ENCODE results near the gene MCTP1. TPM values are rescaled to one million over a fixed set of nuclear protein-coding genes. Genes with fewer than 3 reads are reported as not detected.

MCTP1 gene
- polyA plus RNA-seq, 2 donors, result 0.91 to 0.92 TPM

DNA sequence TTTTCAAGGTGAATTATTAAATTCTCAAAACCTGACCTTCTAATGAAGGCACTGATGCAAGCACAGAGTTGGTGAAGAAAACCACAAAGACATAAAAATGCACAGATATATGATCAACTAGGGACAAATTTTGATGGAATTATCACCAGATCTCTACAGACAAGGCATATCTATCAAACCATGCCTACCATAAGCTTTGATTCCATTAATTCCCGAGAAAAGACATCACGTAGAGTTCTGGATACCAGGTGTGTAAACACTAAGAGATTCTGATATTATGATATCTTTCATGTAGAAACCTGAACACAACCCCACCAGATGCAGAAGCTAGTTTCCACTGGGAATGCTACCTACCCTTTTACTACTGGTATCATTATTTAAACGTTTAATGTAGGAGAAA lies 525.9 kb downstream of the MCTP1 start:
- 73 to 82% methylated on average over 3 of the region's 3 CpGs for WGBS, 2 donors
- H3K27me3 ChIP-seq (ENCODE audit: control insufficient read depth in 1 of 2, insufficient read depth in 2 of 2, low read length in 2 of 2), result no peaks in the 10 kb centered on the region
- no peaks in the 10 kb centered on the region for H3K36me3 ChIP-seq (ENCODE audit: control insufficient read depth in 2 of 2, insufficient read depth in 2 of 2, low read length in 1 of 2)
- H3K4me3 ChIP-seq (ENCODE audit: low read depth in 1 of 2, low read length in 2 of 2), result no peak overlapping the region
- no peaks in the 10 kb centered on the region for H3K9me3 ChIP-seq (ENCODE audit: control insufficient read depth in 2 of 2, insufficient read depth in 1 of 2, low read depth in 1 of 2, low read length in 1 of 2)
- H3K27ac ChIP-seq (ENCODE audit: low read depth in 2 of 2, low read length in 1 of 2), result no peak overlapping the region
- H3K4me1 ChIP-seq (ENCODE audit: control insufficient read depth in 2 of 2, insufficient read depth in 2 of 2, low read length in 1 of 2), result no peaks in the 10 kb centered on the region

DNA sequence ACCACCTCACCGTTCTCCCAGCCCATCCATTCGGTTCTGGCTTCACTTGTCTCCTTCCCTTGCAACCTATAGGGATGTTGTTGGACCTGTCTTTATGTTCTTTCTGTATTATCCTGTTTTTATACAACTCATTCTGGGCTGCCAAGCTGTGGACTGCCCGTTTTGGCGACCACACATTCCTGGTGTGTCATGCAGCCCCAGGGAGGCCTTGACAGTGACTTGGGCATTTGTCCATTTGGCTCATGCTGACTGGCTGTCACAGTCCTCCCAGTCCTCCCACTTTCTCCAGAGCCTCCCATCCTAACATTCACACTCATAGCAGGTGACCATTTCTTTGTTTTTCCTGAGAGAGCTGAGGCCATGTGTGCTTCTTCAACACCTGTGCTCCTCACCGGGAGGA lies 530.1 kb downstream of the MCTP1 start:
- no peaks in the 10 kb centered on the region for H3K9me3 ChIP-seq (ENCODE audit: control insufficient read depth in 2 of 2, insufficient read depth in 1 of 2, low read depth in 1 of 2, low read length in 1 of 2)
- H3K4me1 ChIP-seq (ENCODE audit: control insufficient read depth in 2 of 2, insufficient read depth in 2 of 2, low read length in 1 of 2), result no peaks in the 10 kb centered on the region
- H3K36me3 ChIP-seq (ENCODE audit: control insufficient read depth in 2 of 2, insufficient read depth in 2 of 2, low read length in 1 of 2), result no peaks in the 10 kb centered on the region
- no peaks in the 10 kb centered on the region for H3K27me3 ChIP-seq (ENCODE audit: control insufficient read depth in 1 of 2, insufficient read depth in 2 of 2, low read length in 2 of 2)
- H3K27ac ChIP-seq (ENCODE audit: low read depth in 2 of 2, low read length in 1 of 2), result no peak overlapping the region
- WGBS, 2 donors, result 72 to 76% methylated on average over 5 of the region's 5 CpGs
- H3K4me3 ChIP-seq (ENCODE audit: low read depth in 1 of 2, low read length in 2 of 2), result no peak overlapping the region

GRCh38 chr5:94751460-94751859 lies 533.4 kb downstream of the MCTP1 start:
- Histone ChIP-seq H3K9me3 (ENCODE audit: control insufficient read depth in 2 of 2, insufficient read depth in 1 of 2, low read depth in 1 of 2, low read length in 1 of 2) (no peaks in the 10 kb centered on the region), H3K4me3 (ENCODE audit: low read depth in 1 of 2, low read length in 2 of 2) (no peak overlapping the region), H3K27ac (ENCODE audit: low read depth in 2 of 2, low read length in 1 of 2) (no peak overlapping the region), H3K36me3 (ENCODE audit: control insufficient read depth in 2 of 2, insufficient read depth in 2 of 2, low read length in 1 of 2) (no peaks in the 10 kb centered on the region), H3K4me1 (ENCODE audit: control insufficient read depth in 2 of 2, insufficient read depth in 2 of 2, low read length in 1 of 2) (no peaks in the 10 kb centered on the region), H3K27me3 (ENCODE audit: control insufficient read depth in 1 of 2, insufficient read depth in 2 of 2, low read length in 2 of 2) (no peaks in the 10 kb centered on the region)
- 61 to 65% methylated on average over 9 of the region's 9 CpGs for WGBS, 2 donors

GRCh38 chr5:94750681-94751080 lies 534.2 kb downstream of the MCTP1 start:
- no peak overlapping the region for H3K27ac ChIP-seq (ENCODE audit: low read depth in 2 of 2, low read length in 1 of 2)
- H3K27me3 ChIP-seq (ENCODE audit: control insufficient read depth in 1 of 2, insufficient read depth in 2 of 2, low read length in 2 of 2), result no peaks in the 10 kb centered on the region
- no peak overlapping the region for H3K4me3 ChIP-seq (ENCODE audit: low read depth in 1 of 2, low read length in 2 of 2)
- 89 to 90% methylated on average over 4 of the region's 4 CpGs for WGBS, 2 donors
- no peaks in the 10 kb centered on the region for H3K4me1 ChIP-seq (ENCODE audit: control insufficient read depth in 2 of 2, insufficient read depth in 2 of 2, low read length in 1 of 2)
- no peaks in the 10 kb centered on the region for H3K36me3 ChIP-seq (ENCODE audit: control insufficient read depth in 2 of 2, insufficient read depth in 2 of 2, low read length in 1 of 2)
- no peaks in the 10 kb centered on the region for H3K9me3 ChIP-seq (ENCODE audit: control insufficient read depth in 2 of 2, insufficient read depth in 1 of 2, low read depth in 1 of 2, low read length in 1 of 2)

DNA sequence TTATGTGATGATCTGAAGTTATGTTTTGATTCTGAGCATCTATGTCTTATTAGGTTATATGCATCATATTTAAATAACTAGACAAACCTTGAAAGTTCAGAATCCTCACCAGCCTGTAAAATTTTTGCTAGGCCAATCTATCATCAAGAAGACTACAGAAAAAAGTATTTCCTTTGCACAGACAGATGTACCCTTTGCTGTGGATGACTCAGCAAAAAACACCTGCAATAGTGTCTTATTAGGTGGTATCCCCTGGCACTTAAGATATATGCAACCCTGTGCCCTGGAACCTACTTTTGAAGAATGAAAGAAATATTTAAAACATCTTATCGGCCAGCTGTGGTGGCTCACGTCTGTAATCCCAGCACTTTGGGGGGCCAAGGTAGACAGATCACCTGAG lies 535.9 kb downstream of the MCTP1 start:
- no peak overlapping the region for H3K4me3 ChIP-seq (ENCODE audit: low read depth in 1 of 2, low read length in 2 of 2)
- no peak overlapping the region for H3K27ac ChIP-seq (ENCODE audit: low read depth in 2 of 2, low read length in 1 of 2)
- 76 to 78% methylated on average over 2 of the region's 2 CpGs for WGBS, 2 donors

DNA sequence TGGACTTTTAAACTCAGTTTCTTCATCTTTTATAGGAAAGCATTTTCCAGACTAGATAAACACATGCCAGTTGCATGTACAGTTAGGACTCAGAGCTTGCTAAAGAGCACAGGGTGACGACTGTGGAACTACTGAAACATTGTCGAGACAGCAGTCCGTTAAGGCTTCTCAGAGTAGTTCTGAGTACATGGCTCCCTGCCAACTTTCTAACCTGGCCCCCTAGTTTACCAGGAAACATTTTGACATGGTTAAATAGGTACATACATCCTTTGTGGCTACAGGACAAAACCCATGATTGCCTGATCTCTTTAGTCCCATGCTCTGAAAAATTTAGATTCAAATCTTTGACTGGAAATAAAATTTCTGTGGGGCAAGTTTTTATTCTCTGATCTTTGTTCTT lies 536.7 kb downstream of the MCTP1 start:
- H3K4me1 ChIP-seq (ENCODE audit: control insufficient read depth in 2 of 2, insufficient read depth in 2 of 2, low read length in 1 of 2), result no peaks in the 10 kb centered on the region
- no peak overlapping the region for H3K4me3 ChIP-seq (ENCODE audit: low read depth in 1 of 2, low read length in 2 of 2)
- H3K27ac ChIP-seq (ENCODE audit: low read depth in 2 of 2, low read length in 1 of 2), result no peak overlapping the region
- WGBS, 2 donors, result 71 to 74% methylated on average over 3 of the region's 3 CpGs
- H3K9me3 ChIP-seq (ENCODE audit: control insufficient read depth in 2 of 2, insufficient read depth in 1 of 2, low read depth in 1 of 2, low read length in 1 of 2), result no peaks in the 10 kb centered on the region
- no peaks in the 10 kb centered on the region for H3K27me3 ChIP-seq (ENCODE audit: control insufficient read depth in 1 of 2, insufficient read depth in 2 of 2, low read length in 2 of 2)
- H3K36me3 ChIP-seq (ENCODE audit: control insufficient read depth in 2 of 2, insufficient read depth in 2 of 2, low read length in 1 of 2), result no peaks in the 10 kb centered on the region

More for the DNA sequence above, 535.9 kb downstream of the MCTP1 start:
- Histone ChIP-seq H3K4me1 (ENCODE audit: control insufficient read depth in 2 of 2, insufficient read depth in 2 of 2, low read length in 1 of 2) (no peaks in the 10 kb centered on the region), H3K27me3 (ENCODE audit: control insufficient read depth in 1 of 2, insufficient read depth in 2 of 2, low read length in 2 of 2) (no peaks in the 10 kb centered on the region), H3K9me3 (ENCODE audit: control insufficient read depth in 2 of 2, insufficient read depth in 1 of 2, low read depth in 1 of 2, low read length in 1 of 2) (no peaks in the 10 kb centered on the region), H3K36me3 (ENCODE audit: control insufficient read depth in 2 of 2, insufficient read depth in 2 of 2, low read length in 1 of 2) (no peaks in the 10 kb centered on the region)

GRCh38 chr5:94747371-94747770 lies 537.5 kb downstream of the MCTP1 start:
- no peaks in the 10 kb centered on the region for H3K36me3 ChIP-seq (ENCODE audit: control insufficient read depth in 2 of 2, insufficient read depth in 2 of 2, low read length in 1 of 2)
- no peak overlapping the region for H3K27ac ChIP-seq (ENCODE audit: low read depth in 2 of 2, low read length in 1 of 2)
- H3K9me3 ChIP-seq (ENCODE audit: control insufficient read depth in 2 of 2, insufficient read depth in 1 of 2, low read depth in 1 of 2, low read length in 1 of 2), result no peaks in the 10 kb centered on the region
- 78 to 85% methylated on average over 4 of the region's 4 CpGs for WGBS, 2 donors
- no peak overlapping the region for H3K4me3 ChIP-seq (ENCODE audit: low read depth in 1 of 2, low read length in 2 of 2)
- H3K4me1 ChIP-seq (ENCODE audit: control insufficient read depth in 2 of 2, insufficient read depth in 2 of 2, low read length in 1 of 2), result no peaks in the 10 kb centered on the region
- H3K27me3 ChIP-seq (ENCODE audit: control insufficient read depth in 1 of 2, insufficient read depth in 2 of 2, low read length in 2 of 2), result no peaks in the 10 kb centered on the region

- Histone ChIP-seq H3K4me3 (ENCODE audit: low read depth in 1 of 2, low read length in 2 of 2) (no peak overlapping the region), H3K27me3 (ENCODE audit: control insufficient read depth in 1 of 2, insufficient read depth in 2 of 2, low read length in 2 of 2) (no peaks in the 10 kb centered on the region), H3K27ac (ENCODE audit: low read depth in 2 of 2, low read length in 1 of 2) (no peak overlapping the region), H3K9me3 (ENCODE audit: control insufficient read depth in 2 of 2, insufficient read depth in 1 of 2, low read depth in 1 of 2, low read length in 1 of 2) (no peaks in the 10 kb centered on the region), H3K4me1 (ENCODE audit: control insufficient read depth in 2 of 2, insufficient read depth in 2 of 2, low read length in 1 of 2) (no peaks in the 10 kb centered on the region), H3K36me3 (ENCODE audit: control insufficient read depth in 2 of 2, insufficient read depth in 2 of 2, low read length in 1 of 2) (no peaks in the 10 kb centered on the region)
- WGBS, 2 donors, result 68 to 78% methylated on average over 1 of the region's 1 CpG
Observed at GRCh38 chr5:94746731-94747124, 538.2 kb downstream of the MCTP1 start.

GRCh38 chr5:94745786-94746730 lies 538.8 kb downstream of the MCTP1 start:
- H3K4me1 ChIP-seq (ENCODE audit: control insufficient read depth in 2 of 2, insufficient read depth in 2 of 2, low read length in 1 of 2), result no peaks in the 10 kb centered on the region
- no peak overlapping the region for H3K4me3 ChIP-seq (ENCODE audit: low read depth in 1 of 2, low read length in 2 of 2)
- 46 to 49% methylated on average over 5 of the region's 5 CpGs for WGBS, 2 donors
- H3K27me3 ChIP-seq (ENCODE audit: control insufficient read depth in 1 of 2, insufficient read depth in 2 of 2, low read length in 2 of 2), result no peaks in the 10 kb centered on the region
- H3K36me3 ChIP-seq (ENCODE audit: control insufficient read depth in 2 of 2, insufficient read depth in 2 of 2, low read length in 1 of 2), result no peaks in the 10 kb centered on the region
- H3K27ac ChIP-seq (ENCODE audit: low read depth in 2 of 2, low read length in 1 of 2), result no peak overlapping the region
- no peaks in the 10 kb centered on the region for H3K9me3 ChIP-seq (ENCODE audit: control insufficient read depth in 2 of 2, insufficient read depth in 1 of 2, low read depth in 1 of 2, low read length in 1 of 2)

DNA sequence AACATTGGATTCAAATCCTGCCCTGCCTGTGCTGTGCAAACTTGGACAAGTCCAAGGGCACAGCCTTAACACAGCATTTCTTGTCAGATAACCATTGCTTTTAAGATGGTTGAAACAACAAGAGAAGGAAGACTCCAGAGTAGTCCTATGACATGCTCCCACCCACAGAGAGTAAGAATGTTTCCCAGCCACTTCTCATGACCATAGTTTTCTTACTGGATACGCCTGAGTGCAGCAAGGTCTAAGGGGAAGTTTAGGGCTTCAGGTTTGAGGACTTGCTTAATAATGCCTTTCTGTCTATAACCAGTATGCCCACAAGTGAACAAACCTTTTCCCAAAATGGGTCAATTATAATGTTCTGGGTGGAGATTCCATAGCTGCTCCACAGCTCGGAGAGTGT lies 540.0 kb downstream of the MCTP1 start:
- Histone ChIP-seq H3K4me3 (ENCODE audit: low read depth in 1 of 2, low read length in 2 of 2) (no peak overlapping the region), H3K27ac (ENCODE audit: low read depth in 2 of 2, low read length in 1 of 2) (no peak overlapping the region), H3K4me1 (ENCODE audit: control insufficient read depth in 2 of 2, insufficient read depth in 2 of 2, low read length in 1 of 2) (no peaks in the 10 kb centered on the region), H3K27me3 (ENCODE audit: control insufficient read depth in 1 of 2, insufficient read depth in 2 of 2, low read length in 2 of 2) (no peaks in the 10 kb centered on the region), H3K36me3 (ENCODE audit: control insufficient read depth in 2 of 2, insufficient read depth in 2 of 2, low read length in 1 of 2) (no peaks in the 10 kb centered on the region), H3K9me3 (ENCODE audit: control insufficient read depth in 2 of 2, insufficient read depth in 1 of 2, low read depth in 1 of 2, low read length in 1 of 2) (no peaks in the 10 kb centered on the region)
- 91 to 95% methylated on average over 2 of the region's 2 CpGs for WGBS, 2 donors
